Activated CD4-positive, alpha-beta T cell treated with anti-CD3 and anti-CD28 coated beads, Interleukin-10, Interleukin-2, amounts not matched to agents 100 ng/mL and 50 ng/mL, durations not matched to agents 16 hours and 8 hours (primary cell): ENCODE data around the gene ERC2.

ENCODE experiments used
- DNase-seq: peaks from one replicate; pipeline ENCODE4 v3.0.0-alpha.2; 2020

Gene ERC2

GRCh38 chr3:55474213-55474632 lies 994.0 kb downstream of the ERC2 start:
- no peak for DNase-seq

GRCh38 chr3:55473788-55474187 lies 994.5 kb downstream of the ERC2 start:
- DNase-seq: no peak

GRCh38 chr3:55471522-55472280 lies 996.6 kb downstream of the ERC2 start:
- DNase-seq: no peak

DNA sequence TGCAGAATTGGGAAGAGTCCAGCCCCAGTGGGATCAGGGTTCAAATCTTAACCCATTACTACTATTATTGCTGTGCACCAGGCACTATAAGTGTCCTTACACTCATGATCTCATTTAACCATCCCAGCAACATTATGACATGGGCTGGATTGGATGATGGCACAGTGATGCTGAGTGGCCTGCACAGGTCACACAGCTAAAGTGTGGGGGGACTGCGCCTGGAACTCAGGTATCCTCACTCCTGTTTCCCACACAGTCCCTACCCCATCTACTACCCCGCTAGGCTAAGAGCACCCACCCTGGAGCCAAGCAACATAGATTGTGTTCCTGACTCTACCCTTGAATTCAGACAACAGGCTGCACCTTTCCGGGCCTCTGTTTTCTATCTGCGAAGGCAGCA lies 997.2 kb downstream of the ERC2 start:
- no peak for DNase-seq

- DNase-seq: no peak
Measured at GRCh38 chr3:55469957-55470526, 998.2 kb downstream of the ERC2 start.

- no peak for DNase-seq
Measured at GRCh38 chr3:55468251-55468650, 1000.0 kb downstream of the ERC2 start.

- DNase-seq: no peak
Measured at GRCh38 chr3:55467099-55467498, 1001.2 kb downstream of the ERC2 start.

DNA sequence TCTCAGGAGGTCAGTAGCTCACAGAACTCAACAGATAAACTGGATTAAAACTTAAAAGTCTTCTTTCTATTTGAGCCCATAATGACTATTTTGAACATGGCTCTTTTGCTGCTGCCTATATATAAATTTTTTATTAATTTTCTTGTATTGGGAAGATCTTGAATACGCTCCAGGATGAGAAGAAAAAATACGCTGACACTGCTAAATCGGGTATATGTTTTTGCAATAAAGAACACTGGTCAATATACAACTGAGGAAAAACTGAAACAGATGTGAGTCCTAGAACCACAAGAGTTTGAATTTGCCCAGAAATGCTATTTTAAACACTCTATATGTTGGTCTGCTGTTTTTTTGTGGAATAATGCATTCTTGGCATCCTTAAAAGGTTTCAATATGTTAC lies 1001.7 kb downstream of the ERC2 start:
- no peak for DNase-seq

- no peak for DNase-seq
Measured at GRCh38 chr3:55461896-55462295, 1006.4 kb downstream of the ERC2 start.

- DNase-seq: no peak
Measured at GRCh38 chr3:55459838-55460237, 1008.4 kb downstream of the ERC2 start.
